Measurements from ENCODE around the gene PFN2.

PFN2 gene

GRCh38 chr3:149963485-149963884 lies 7.2 kb downstream of the PFN2 start:
- no peak for TF ChIP-seq CTCF (conservative IDR thresholded peaks at IDR 0.05; ENCODE audit: low read depth, low read length)
- no peaks in the 10 kb centered on the region for H3K27me3 ChIP-seq (ENCODE audit: insufficient read depth, low read depth)
- H3K27ac ChIP-seq = no peak overlapping the region
- H2AFZ ChIP-seq (ENCODE audit: low read depth) = no peak overlapping the region
- H4K20me1 ChIP-seq (ENCODE audit: insufficient read depth) = no peaks in the 10 kb centered on the region
- no peak overlapping the region for H3K4me2 ChIP-seq
- H3K79me2 ChIP-seq (ENCODE audit: insufficient read depth, low read depth) = peaks cover 8% of the 10 kb centered on the region; the same call in 1 of the 2 replicates
- peaks cover 17% of the 10 kb centered on the region for H3K4me1 ChIP-seq (ENCODE audit: low read depth, poor library complexity, severe bottlenecking)
- no peak overlapping the region for H3K9ac ChIP-seq
- no peak overlapping the region for H3K4me3 ChIP-seq (IDR thresholded peaks at IDR 0.05; ENCODE audit: insufficient read depth, low read depth, low read length)
- H3K36me3 ChIP-seq (ENCODE audit: insufficient read depth) = no peaks in the 10 kb centered on the region

GRCh38 chr3:149959443-149959842 lies 11.3 kb downstream of the PFN2 start:
- Histone ChIP-seq H3K27me3 (ENCODE audit: insufficient read depth, low read depth) (no peaks in the 10 kb centered on the region), H3K4me2 (no peak overlapping the region), H3K4me3 (IDR thresholded peaks at IDR 0.05; ENCODE audit: insufficient read depth, low read depth, low read length) (no peak overlapping the region), H3K36me3 (ENCODE audit: insufficient read depth) (no peaks in the 10 kb centered on the region), H3K79me2 (ENCODE audit: insufficient read depth, low read depth) (no peaks in the 10 kb centered on the region), H3K9ac (no peak overlapping the region), H2AFZ (ENCODE audit: low read depth) (no peak overlapping the region), H4K20me1 (ENCODE audit: insufficient read depth) (no peaks in the 10 kb centered on the region), H3K4me1 (ENCODE audit: low read depth, poor library complexity, severe bottlenecking) (peaks cover 5% of the 10 kb centered on the region), H3K27ac (no peak overlapping the region)
- TF ChIP-seq CTCF (conservative IDR thresholded peaks at IDR 0.05; ENCODE audit: low read depth, low read length) = no peak

- Histone ChIP-seq H3K9ac (no peak overlapping the region), H3K36me3 (ENCODE audit: insufficient read depth) (no peaks in the 10 kb centered on the region), H3K27ac (no peak overlapping the region)
Observed at GRCh38 chr3:149958171-149958796, 12.4 kb downstream of the PFN2 start.

GRCh38 chr3:149957361-149958125 lies 13.2 kb downstream of the PFN2 start:
- Histone ChIP-seq H3K4me3 (IDR thresholded peaks at IDR 0.05; ENCODE audit: insufficient read depth, low read depth, low read length) (no peak overlapping the region), H3K4me2 (no peak overlapping the region), H3K27ac (no peak overlapping the region), H3K79me2 (ENCODE audit: insufficient read depth, low read depth) (no peaks in the 10 kb centered on the region), H3K36me3 (ENCODE audit: insufficient read depth) (no peaks in the 10 kb centered on the region), H3K4me1 (ENCODE audit: low read depth, poor library complexity, severe bottlenecking) (peaks cover 8% of the 10 kb centered on the region), H2AFZ (ENCODE audit: low read depth) (no peak overlapping the region), H4K20me1 (ENCODE audit: insufficient read depth) (no peaks in the 10 kb centered on the region), H3K27me3 (ENCODE audit: insufficient read depth, low read depth) (no peaks in the 10 kb centered on the region), H3K9ac (no peak overlapping the region)
- no peak for TF ChIP-seq CTCF (conservative IDR thresholded peaks at IDR 0.05; ENCODE audit: low read depth, low read length)

More at GRCh38 chr3:149958171-149958796, 12.4 kb downstream of the PFN2 start:
- no peaks in the 10 kb centered on the region for H3K27me3 ChIP-seq (ENCODE audit: insufficient read depth, low read depth)
- H4K20me1 ChIP-seq (ENCODE audit: insufficient read depth) = no peaks in the 10 kb centered on the region
- H2AFZ ChIP-seq (ENCODE audit: low read depth) = no peak overlapping the region
- H3K4me3 ChIP-seq (IDR thresholded peaks at IDR 0.05; ENCODE audit: insufficient read depth, low read depth, low read length) = no peak overlapping the region
- no peak for TF ChIP-seq CTCF (conservative IDR thresholded peaks at IDR 0.05; ENCODE audit: low read depth, low read length)
- no peak overlapping the region for H3K4me2 ChIP-seq
- H3K4me1 ChIP-seq (ENCODE audit: low read depth, poor library complexity, severe bottlenecking) = peaks cover 8% of the 10 kb centered on the region
- H3K79me2 ChIP-seq (ENCODE audit: insufficient read depth, low read depth) = no peaks in the 10 kb centered on the region
